ENCODE data around the gene ATP2C2.

- TF ChIP-seq CTCF (IDR thresholded peaks at IDR 0.05; ENCODE audit: low read depth, low read length) (no peak), MAX (IDR thresholded peaks at IDR 0.05; ENCODE audit: low read depth, low read length) (no peak)
These were observed 38.3 kb upstream of the ATP2C2 start for GRCh38 chr16:84329843-84330684.
